ENCODE data around the gene ELK3. TPM values are rescaled to one million over a fixed set of nuclear protein-coding genes. Genes with fewer than 3 reads are reported as not detected.

ELK3 gene
- total RNA-seq, 1 experiment from 2014 or later = 9.4 TPM

DNA sequence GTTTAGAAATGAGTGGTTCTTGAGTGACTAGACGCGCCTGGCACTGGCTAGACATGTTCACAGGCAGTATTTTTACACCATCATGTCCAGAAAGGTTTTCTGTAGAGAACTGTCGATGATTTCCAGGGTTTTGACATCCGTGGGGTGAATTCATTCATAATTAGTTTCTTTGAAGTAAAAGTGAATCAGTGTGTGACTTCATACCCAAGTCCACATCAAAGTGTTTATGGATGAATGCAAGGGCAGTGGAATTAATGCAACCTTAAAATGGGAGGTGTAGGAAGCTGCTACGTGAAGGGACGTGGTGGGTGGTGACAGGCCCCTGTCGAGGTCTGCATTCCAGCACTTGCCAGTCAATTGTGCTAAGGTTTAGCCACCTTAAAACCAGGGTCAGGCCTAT lies 38.4 kb upstream of the ELK3 start:
- H3K79me1 ChIP-seq (ENCODE audit: insufficient read depth, low read depth, low read length, poor library complexity, severe bottlenecking) = no peaks in the 10 kb centered on the region
- H3K18ac ChIP-seq (ENCODE audit: insufficient read length, low read depth, low read length) = no peak overlapping the region
- Mint-ChIP-seq H3K4me1 (peaks cover 3 to 13% of the 10 kb centered on the region in 2 experiments), H3K9me3 (no peaks in the 10 kb centered on the region; a peak in 1 of 5 replicates), H3K4me3 (no peak overlapping the region), H3K36me3 (ENCODE audit: insufficient read depth in 1 of 3, low read depth in 3 of 3) (no peaks in the 10 kb centered on the region), H3K27me3 (ENCODE audit: low read depth) (peaks cover 2% of the 10 kb centered on the region), H3K27ac (no peak overlapping the region)
- peaks cover 2% of the 10 kb centered on the region; the same call in 1 of the 2 replicates for H3K4me1 ChIP-seq (ENCODE audit: insufficient read depth, low read length)
- WGBS (ENCODE audit: extremely low coverage, insufficient read length, low lambda C conversion rate) = no CpG with 5 or more reads among the region's 7 CpGs
- no peak overlapping the region for H2BK5ac ChIP-seq (ENCODE audit: insufficient read length, low read length)
- H3K9ac ChIP-seq (ENCODE audit: extremely low read depth, insufficient read length, low read length) = no peak overlapping the region
- H3K14ac ChIP-seq (ENCODE audit: insufficient read depth, low read length) = no peak overlapping the region
- TF ChIP-seq, protein P1, sequence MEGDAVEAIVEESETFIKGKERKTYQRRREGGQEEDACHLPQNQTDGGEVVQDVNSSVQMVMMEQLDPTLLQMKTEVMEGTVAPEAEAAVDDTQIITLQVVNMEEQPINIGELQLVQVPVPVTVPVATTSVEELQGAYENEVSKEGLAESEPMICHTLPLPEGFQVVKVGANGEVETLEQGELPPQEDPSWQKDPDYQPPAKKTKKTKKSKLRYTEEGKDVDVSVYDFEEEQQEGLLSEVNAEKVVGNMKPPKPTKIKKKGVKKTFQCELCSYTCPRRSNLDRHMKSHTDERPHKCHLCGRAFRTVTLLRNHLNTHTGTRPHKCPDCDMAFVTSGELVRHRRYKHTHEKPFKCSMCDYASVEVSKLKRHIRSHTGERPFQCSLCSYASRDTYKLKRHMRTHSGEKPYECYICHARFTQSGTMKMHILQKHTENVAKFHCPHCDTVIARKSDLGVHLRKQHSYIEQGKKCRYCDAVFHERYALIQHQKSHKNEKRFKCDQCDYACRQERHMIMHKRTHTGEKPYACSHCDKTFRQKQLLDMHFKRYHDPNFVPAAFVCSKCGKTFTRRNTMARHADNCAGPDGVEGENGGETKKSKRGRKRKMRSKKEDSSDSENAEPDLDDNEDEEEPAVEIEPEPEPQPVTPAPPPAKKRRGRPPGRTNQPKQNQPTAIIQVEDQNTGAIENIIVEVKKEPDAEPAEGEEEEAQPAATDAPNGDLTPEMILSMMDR (conservative IDR thresholded peaks at IDR 0.05) = no peak
- no peak overlapping the region for H4K8ac ChIP-seq (replicated peaks; ENCODE audit: insufficient read length, low read depth, low read length)
- no peak overlapping the region for H3K4me2 ChIP-seq (ENCODE audit: insufficient read depth, insufficient read length, low read length)
- no peaks in the 10 kb centered on the region for H4K20me1 ChIP-seq (ENCODE audit: control insufficient read depth, insufficient read depth, insufficient read length)
- H2BK12ac ChIP-seq (ENCODE audit: insufficient read length, low read depth, low read length) = no peak overlapping the region
- no peak overlapping the region for H2AFZ ChIP-seq (ENCODE audit: low read length)
- H4K91ac ChIP-seq (ENCODE audit: insufficient read length, low read depth, low read length) = no peak overlapping the region
- H4K5ac ChIP-seq (ENCODE audit: insufficient read length, low read depth, low read length) = no peak overlapping the region
- H3K9me3 ChIP-seq (ENCODE audit: control insufficient read depth, low read depth, low read length) = no peaks in the 10 kb centered on the region
- H3T11ph ChIP-seq (ENCODE audit: low read length) = no peak overlapping the region
- no peak overlapping the region for H3K27ac ChIP-seq (ENCODE audit: insufficient read length, low read depth, low read length)
- H2BK120ac ChIP-seq (ENCODE audit: low read depth, low read length, poor library complexity, severe bottlenecking) = no peak overlapping the region
- H3K27me3 ChIP-seq (ENCODE audit: insufficient read depth, low read length) = no peaks in the 10 kb centered on the region
- H3K23ac ChIP-seq (ENCODE audit: insufficient read length, low read depth, low read length) = no peak overlapping the region
- H3K56ac ChIP-seq (ENCODE audit: insufficient read length, low read depth, low read length) = no peak overlapping the region
- DNase-seq = no peak
- H3K23me2 ChIP-seq (ENCODE audit: insufficient read length, low read depth, low read length, poor library complexity, severe bottlenecking) = no peaks in the 10 kb centered on the region
- H2BK15ac ChIP-seq (ENCODE audit: low read depth, low read length) = no peak overlapping the region
- no peaks in the 10 kb centered on the region for H3K79me2 ChIP-seq (ENCODE audit: insufficient read depth, low read length)
- no peak overlapping the region for H2BK20ac ChIP-seq (ENCODE audit: low read depth, low read length, poor library complexity, severe bottlenecking)
- H2AK5ac ChIP-seq (ENCODE audit: insufficient read length, low read length) = no peak overlapping the region
- no peak overlapping the region for H3K4ac ChIP-seq (ENCODE audit: low read depth, low read length)

Data from H9 (cell line).